22Rv1 (cell line): Measurements from ENCODE around the gene S100A11.

ENCODE experiments used
- H3K27ac ChIP-seq: fragments of 450-650 bp; 2 replicates; pipeline ENCODE4 v1.5.1; 2017
- ZFX ChIP-seq: fragments of 450-650 bp; IDR thresholded peaks from 2 replicates; pipeline ENCODE4 v1.6.1; 2017; ENCODE audit warnings: antibody characterized with exemption, borderline replicate concordance
- TF ChIP-seq, protein P1 (sequence below): fragments of 450-650 bp; IDR thresholded peaks from 2 replicates; pipeline ENCODE4 v1.5.1; 2017; ENCODE audit warnings: mild to moderate bottlenecking

S100A11 gene

DNA sequence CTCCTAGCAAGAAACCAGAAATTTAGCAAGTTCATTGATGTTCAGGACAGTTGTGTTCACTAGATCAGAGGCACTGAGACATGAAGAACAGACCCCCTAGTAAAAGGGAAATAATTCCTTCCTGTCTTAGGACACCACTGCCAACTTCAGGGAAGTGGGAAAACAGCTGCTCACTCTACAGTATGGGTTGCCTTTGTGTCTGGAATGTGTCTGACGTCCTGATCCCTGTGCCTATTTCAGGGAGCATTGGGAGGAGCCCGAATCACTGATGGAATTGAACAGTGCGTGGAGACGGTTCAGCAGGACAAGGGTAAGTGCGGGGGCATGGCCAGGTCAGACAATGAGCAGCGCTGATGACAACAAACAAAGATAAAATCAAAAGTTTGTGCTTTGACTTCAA lies 21.0 kb downstream of the S100A11 start:
- no peak overlapping the region for H3K27ac ChIP-seq
- TF ChIP-seq, protein P1, sequence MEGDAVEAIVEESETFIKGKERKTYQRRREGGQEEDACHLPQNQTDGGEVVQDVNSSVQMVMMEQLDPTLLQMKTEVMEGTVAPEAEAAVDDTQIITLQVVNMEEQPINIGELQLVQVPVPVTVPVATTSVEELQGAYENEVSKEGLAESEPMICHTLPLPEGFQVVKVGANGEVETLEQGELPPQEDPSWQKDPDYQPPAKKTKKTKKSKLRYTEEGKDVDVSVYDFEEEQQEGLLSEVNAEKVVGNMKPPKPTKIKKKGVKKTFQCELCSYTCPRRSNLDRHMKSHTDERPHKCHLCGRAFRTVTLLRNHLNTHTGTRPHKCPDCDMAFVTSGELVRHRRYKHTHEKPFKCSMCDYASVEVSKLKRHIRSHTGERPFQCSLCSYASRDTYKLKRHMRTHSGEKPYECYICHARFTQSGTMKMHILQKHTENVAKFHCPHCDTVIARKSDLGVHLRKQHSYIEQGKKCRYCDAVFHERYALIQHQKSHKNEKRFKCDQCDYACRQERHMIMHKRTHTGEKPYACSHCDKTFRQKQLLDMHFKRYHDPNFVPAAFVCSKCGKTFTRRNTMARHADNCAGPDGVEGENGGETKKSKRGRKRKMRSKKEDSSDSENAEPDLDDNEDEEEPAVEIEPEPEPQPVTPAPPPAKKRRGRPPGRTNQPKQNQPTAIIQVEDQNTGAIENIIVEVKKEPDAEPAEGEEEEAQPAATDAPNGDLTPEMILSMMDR = no peak
- no peak for TF ChIP-seq ZFX

DNA sequence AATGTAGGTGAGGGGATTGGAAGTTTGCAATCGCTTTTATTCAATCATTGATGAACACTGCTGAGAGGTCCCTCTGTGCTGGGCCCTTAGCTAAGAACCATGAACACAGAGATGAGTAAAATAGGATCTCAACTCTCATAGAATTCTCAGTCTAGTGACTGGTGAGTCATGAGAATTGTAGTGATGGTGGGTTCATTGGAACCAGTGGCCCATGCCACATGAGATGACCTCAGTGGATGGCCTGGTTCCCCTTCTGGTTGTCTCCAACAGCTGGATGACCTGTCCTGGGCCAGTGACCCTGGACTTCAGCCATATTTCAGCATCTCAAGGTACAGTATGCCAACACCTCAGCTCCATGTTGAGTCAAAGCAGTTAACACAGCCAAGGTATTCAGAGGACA lies 21.9 kb downstream of the S100A11 start:
- no peak overlapping the region for H3K27ac ChIP-seq
- no peak for TF ChIP-seq ZFX
- TF ChIP-seq, protein P1 = no peak

DNA sequence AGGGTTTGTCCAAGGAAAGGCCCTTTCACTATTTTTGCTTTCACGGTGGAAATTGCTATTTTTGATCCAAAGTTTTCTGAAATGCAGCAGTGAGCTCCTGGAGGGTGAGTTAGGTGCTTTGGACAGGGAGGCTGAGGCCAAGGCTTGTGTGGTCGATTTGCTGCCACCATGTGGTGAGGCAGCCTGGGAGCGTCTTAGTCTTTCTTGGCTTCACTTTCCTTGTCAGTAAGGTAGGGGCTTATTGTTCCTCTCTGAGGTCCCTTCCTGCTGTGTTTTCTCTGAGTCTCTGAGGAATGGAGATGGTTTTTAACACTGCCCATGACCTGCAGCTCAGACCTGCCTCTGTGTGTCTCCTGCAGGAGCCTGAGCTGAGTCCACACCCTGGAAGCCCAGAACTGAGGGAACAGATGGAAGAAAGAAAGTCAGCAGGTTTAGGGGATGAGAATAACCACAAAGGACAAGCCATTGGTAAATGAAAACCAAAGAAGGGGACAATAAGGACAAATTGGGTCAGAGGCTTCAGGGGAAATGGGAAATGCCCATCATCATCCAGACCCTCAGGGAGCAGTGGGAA lies 23.1 kb downstream of the S100A11 start:
- TF ChIP-seq, protein P1 = peak; percentile 92
- TF ChIP-seq ZFX = no peak
- no peak overlapping the region for H3K27ac ChIP-seq

DNA sequence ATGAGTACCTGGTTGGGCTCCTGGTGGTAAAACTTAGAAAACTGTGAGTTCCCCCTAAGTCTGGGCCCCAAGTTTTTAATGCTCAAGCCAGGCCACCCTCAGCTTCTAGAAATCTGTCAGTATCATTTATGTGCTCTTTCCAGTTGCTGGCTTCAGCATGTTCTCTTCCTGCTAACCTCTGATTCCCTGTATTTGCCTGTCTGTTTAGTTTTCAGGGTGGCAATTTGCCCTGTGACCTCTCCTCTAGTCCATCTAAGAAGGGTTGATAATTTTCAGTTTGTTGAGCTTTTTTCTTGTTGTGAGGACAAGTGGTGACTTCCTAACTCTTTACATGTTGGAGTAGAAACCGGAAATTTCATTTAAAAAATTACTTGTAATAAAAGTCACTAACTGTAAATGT lies 27.1 kb downstream of the S100A11 start:
- H3K27ac ChIP-seq = no peak overlapping the region
- TF ChIP-seq, protein P1 = no peak
- TF ChIP-seq ZFX = no peak

DNA sequence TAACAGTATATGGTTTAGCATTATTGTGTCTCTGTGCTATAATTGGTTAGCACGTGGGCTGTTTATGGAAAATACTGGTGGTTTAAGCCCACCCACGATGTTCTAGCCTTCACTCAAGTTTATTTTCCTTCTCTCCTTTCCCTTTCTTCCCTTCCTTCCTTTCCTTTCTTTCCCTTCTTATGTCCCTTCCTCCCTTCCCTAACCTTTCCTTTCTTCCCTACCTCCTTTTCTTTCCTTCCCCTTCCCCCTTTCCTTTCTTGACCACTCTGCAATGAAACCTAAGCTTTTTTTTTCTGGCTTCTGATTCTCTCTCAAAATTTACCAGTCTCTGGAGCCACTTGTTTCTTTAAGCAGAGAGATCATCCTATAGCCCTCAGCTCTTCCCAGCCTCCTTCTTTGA lies 29.8 kb downstream of the S100A11 start:
- TF ChIP-seq, protein P1 = no peak
- TF ChIP-seq ZFX = no peak

DNA sequence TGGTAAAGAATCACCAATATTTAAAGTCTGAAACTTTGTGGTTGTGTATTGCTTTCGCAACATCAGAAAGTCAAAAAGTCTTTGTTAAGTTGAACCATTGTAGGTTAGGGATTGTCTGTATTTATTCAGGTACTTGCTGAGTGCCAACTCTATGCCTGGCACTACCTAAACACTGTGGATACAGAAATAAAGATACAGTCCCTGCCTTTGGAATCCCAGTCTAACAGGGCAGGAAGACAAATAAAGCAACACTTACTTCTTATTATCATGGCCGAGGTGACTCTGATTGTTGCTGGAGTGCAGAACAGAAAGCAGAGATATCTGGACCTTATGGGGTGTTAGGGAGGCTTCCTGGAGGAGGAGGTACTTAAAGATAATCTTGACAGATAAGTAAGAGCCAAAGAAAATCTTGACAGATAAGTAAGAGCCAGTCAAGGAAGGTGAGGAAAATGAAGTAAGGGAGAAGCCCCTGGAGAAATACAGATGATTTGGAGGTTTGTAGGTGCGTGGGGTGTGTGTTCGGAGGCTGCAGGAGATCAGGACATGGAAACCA lies 31.4 kb downstream of the S100A11 start:
- TF ChIP-seq, protein P1 = no peak
- TF ChIP-seq ZFX = no peak
- H3K27ac ChIP-seq = no peak overlapping the region

More for the DNA sequence above, 29.8 kb downstream of the S100A11 start:
- H3K27ac ChIP-seq = no peak overlapping the region

DNA sequence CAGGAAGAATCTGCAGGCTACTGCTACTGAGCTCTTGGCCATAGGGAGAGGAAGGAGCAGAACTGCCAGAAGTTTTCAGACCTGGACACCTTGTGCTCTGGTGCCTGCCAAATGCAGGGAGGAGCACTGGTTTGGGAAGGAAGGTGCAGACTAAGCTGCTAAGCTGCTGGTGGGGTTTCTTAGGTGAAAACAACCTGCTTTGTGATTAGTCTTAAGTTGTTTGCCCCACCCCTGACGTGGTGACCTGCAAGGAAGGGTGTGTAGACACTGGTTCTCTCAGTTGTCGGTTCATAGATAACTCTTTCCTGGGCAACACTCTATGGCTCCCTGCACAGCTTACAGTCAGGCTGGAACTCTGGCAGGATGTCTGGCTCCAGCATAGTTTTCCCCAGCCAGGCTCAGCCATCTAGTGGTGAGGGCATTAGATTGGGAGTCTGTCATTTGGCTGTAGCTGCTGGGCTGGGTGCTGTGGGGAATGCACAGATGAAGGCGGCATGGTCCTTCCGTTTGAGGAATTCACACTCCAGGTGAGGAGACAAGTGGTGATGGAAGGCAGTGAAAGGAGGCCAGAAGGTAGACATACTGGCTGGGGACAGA lies 32.9 kb downstream of the S100A11 start:
- no peak overlapping the region for H3K27ac ChIP-seq
- TF ChIP-seq, protein P1 = peak; percentile 32; the same call in 1 of the 2 replicates
- TF ChIP-seq ZFX = no peak
